H1 (cell line): Measurements from ENCODE around the gene PALD1. TPM values are rescaled to one million over a fixed set of nuclear protein-coding genes. Genes with fewer than 3 reads are reported as not detected.

Experiments used
- CBX8 ChIP-seq: fragments of 300-800, 300-1000 bp; sonication (generic); IDR thresholded peaks from 2 replicates; pipeline ENCODE4 v1.7.1; 2016; ENCODE audit warnings: low read depth, low read length, borderline replicate concordance
- CHD7 ChIP-seq: fragments of 300-600 bp; sonication (generic); IDR thresholded peaks from 2 replicates; pipeline ENCODE4 v1.7.1; 2012; ENCODE audit warnings: low read length, moderate library complexity, mild to moderate bottlenecking, inconsistent platforms; ENCODE audit not compliant: insufficient replicate concordance
- E2F6 ChIP-seq: IDR thresholded peaks from 2 replicates; pipeline ENCODE4 v1.6.1; 2012; ENCODE audit warnings: inconsistent platforms
- HDAC6 ChIP-seq: IDR thresholded peaks from one replicate; pipeline ENCODE4 v1.7.1; 2012; ENCODE audit warnings: low read depth, mild to moderate bottlenecking, inconsistent platforms, low read length, moderate library complexity
- JUN ChIP-seq: IDR thresholded peaks from 2 replicates; pipeline ENCODE4 v1.6.1; 2011; ENCODE audit warnings: low read depth, mild to moderate bottlenecking, improper control_type of control experiment, low read length
- NRF1 ChIP-seq: IDR thresholded peaks from 2 replicates; pipeline ENCODE4 v1.6.1; 2011; ENCODE audit warnings: mild to moderate bottlenecking, low read depth, low read length, improper control_type of control experiment
- POU5F1 ChIP-seq: IDR thresholded peaks from 2 replicates; pipeline ENCODE4 v1.6.1; 2011; ENCODE audit warnings: low read depth, mild to moderate bottlenecking, low read length, moderate library complexity
- TBP ChIP-seq: IDR thresholded peaks from 2 replicates; pipeline ENCODE4 v1.6.1; 2011; ENCODE audit warnings: low read depth, low read length, improper control_type of control experiment
- YY1 ChIP-seq: IDR thresholded peaks from 2 replicates; pipeline ENCODE4 v1.6.1; 2011; ENCODE audit warnings: low read depth, mild to moderate bottlenecking, low read length
- polyA plus RNA-seq, 7 experiments: library from polyadenylated mRNA; depleted of rRNA in 3 of 7; stranded (reverse) in 5 of 7; unstranded in 2 of 7; fragments of >200 nt in 5 of 7; fragments of 200-250 nt in 2 of 7; gene quantifications; 1 replicate in 5 of 7; 2 replicates in 1 of 7; 4 replicates in 1 of 7; pipeline versions ENCODE4 v1.2.1 to v1.2.3, GENCODE V29; 2011 to 2013; ENCODE audit warnings: missing spikeins in 2 of 7, mixed read lengths in 2 of 7
- total RNA-seq: library from RNA; stranded (reverse); fragmentation: NEBNext Ultra II Directional; extraction: Animal tissue kit (Norgen Biotek cat#: 25700); gene quantifications from 2 replicates; pipeline ENCODE4 v1.2.1, GENCODE V29; 2021

PALD1 gene
- total and polyA plus RNA-seq, 2 of the 8 experiments (the other 6 are each of a cell fraction or from before 2014, with no cell fraction given) = 13.3 to 32.8 TPM

- no peak for TF ChIP-seq YY1
- no peak for TF ChIP-seq E2F6
- TF ChIP-seq POU5F1 = no peak
- no peak for TF ChIP-seq HDAC6
- TF ChIP-seq CBX8 = no peak
- TF ChIP-seq NRF1 = no peak
- TF ChIP-seq CHD7 = no peak
- no peak for TF ChIP-seq JUN
- no peak for TF ChIP-seq TBP
- TF ChIP-seq, all 59 proteins: peak for 0
These were observed 95.3 kb downstream of the PALD1 start (continued) for GRCh38 chr10:70573599-70574506.
